RPMI7951 (cell line): Measurements from ENCODE around the gene TEX13D. TPM values are rescaled to one million over a fixed set of nuclear protein-coding genes. Genes with fewer than 3 reads are reported as not detected.

ENCODE experiments used
- DNase-seq: peaks from one replicate; pipeline ENCODE4 v3.0.0-alpha.2; 2012; ENCODE audit warnings: low read depth
- total RNA-seq: library from RNA; depleted of rRNA; stranded (reverse); fragments of >200 nt; shearing (Covaris generic); gene quantifications from 2 replicates; pipeline ENCODE4 v1.2.3, GENCODE V29; 2014; rRNA removed

Gene TEX13D
- total RNA-seq, 1 experiment from 2014 or later: not detected

DNA sequence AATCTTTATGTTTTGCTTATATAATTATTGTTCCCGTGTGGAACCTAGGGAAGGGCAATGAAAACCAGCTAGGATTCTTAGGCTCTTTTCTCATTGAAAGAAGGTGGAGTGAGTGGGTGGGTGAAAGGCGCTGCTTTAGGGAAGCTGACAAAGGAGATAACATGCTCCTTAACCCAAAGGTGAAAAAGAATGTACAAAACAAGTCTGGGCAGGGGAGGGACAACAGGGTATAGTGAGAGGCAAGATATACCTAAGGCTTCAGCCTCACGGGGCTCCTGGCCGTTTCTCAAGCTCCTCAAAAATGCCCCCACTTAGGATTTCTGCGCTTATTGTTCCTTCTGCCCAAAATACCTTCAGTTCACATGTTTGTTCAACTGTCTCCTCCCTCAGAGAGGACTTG is 15.7 kb downstream of the TEX13D start:
- no peak for DNase-seq

DNA sequence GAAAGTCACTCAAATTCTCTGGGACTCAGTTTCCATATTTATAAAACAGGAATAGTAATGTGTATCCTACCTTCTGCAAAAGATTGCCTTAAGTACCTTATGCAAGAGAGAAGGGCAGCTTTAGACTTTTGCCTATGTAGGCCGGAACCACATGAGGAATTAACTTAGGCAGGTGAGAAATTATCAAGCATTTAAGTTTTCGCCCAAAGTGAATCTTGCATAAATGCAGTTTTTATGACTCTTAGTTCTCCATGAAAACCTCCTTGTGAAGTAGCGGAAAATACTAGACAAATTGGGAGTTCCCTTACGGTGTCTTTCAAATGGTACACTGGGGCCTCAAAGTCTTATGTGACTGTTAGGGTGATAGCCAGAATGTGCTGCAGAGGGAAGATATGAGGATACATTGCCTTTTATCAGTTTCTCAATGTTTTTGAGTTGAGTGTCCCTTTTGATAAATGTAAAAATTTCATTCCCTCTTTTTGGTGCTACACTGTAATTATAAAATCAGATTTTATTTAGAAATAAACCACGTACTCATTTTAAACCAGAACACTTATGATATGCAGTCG is 16.5 kb downstream of the TEX13D start:
- DNase-seq: no peak

DNA sequence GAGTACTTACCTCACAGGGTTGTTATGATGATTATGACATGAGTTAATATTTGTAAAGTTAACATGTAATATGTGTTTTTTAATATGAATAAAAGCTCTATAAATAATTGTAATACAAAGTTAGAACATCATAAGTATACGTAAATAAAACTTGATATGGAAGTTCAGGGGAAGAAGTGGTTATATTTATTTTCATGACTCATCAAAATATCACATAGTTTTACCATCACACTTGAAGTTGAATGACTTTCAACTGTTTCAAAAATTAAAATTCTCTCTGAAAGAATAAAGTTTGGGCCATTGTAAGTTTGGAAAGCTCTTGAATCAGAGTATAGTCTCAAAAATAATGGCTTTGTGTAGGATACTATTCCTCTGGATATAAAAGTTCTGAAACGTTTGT is 22.2 kb downstream of the TEX13D start:
- DNase-seq: no peak

DNA sequence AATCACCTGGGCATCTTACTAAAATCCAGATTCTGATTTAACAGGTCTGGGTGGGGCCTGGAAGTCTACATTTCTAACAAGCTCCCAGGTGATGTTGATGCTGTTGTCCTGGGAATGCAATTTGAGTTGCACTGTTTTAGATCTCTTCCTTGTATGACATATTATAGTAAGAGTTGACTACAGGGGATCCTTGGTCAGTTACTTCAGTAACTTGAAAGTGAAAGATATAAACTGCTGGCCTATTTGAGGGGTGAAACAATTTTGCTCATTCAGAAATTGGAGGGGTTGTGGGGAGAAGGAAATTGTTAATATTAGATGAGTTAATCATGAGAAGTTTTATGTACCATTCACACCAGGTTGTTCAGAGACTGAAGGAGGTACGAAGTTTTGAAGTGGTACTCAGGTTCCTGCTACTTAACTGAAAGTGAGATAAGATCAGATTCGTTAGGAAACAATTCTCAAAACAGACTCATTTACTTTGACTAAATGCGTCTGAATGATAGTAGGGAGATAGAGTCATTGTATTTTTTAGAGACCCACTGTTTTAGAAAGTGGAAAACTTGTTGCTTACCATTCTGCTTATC is 26.4 kb downstream of the TEX13D start:
- no peak for DNase-seq

DNA sequence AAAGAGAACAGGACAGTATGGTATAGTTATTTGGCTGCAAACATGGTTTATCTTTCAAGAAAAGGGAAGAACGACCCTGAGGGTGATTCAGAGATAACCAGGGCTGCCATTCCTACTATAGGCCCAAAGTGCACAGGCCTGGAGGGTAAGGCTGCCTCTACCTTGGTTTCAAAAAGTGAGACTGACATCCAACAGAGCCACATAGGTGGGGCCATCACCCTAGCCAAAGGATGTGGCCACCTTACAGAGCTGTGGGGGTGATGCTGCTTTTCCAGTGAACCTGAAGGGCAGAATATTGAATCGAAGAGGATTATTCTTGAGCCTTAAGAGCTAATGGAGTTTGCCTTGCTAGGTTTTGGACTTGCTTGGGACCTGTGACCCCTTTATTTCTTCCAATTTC is 29.6 kb downstream of the TEX13D start:
- DNase-seq: no peak

DNA sequence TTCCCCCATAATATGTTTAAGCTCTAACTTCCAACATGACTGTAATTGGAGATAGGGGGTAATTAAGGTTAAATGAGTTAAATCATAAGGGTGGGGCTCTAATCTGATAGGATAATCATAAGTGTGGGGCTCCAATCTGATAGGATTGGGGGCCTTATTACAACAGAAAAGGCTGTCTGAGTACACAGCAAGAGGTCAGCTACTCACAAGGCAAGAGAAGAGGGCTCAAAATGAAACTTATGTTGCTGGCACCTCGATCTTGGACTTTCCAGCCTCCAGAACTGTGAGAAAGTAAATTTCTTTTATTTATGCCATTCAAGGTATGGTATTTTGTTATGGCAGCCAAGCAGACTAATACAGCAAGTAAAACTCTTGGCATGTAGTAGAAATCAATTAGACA is 30.3 kb downstream of the TEX13D start:
- no peak for DNase-seq

DNA sequence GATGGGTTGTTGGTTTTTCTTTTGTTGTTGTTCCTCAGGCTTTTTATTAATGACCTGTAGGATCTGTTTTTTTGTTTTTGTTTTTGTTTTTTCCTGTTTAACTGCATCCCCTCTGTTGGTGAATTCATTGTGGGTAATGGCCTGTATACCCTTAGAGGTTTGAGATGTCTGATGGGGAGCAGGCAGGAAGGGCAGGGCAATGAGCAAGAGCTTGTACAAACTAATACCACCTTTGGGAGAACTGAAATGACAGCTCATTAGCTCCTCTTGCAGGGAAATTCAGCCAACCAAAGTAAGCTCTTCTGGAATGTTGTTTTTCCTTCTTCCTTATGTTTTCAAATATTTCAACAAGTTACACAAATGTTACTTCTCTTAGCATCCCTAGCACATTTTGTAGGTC is 37.3 kb downstream of the TEX13D start:
- DNase-seq: no peak

DNA sequence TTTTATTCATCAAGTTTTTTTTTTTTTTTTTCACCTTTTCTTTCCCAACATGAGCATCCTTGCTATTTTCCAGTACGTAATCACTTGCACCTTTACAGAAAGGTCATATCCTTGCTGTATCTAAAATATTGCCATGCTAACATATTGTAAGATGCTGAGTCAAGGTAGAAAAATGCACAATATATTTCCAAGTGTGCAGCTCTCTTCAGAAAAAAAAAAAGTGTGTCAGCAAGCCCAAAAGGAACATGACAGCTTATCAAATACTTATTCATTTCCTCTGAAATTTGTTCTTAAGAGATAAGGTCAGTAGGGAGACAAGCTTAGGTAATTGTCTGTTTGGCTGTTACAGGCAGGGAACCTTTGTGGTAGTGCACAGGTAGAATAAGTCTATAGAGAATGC is 40.9 kb downstream of the TEX13D start:
- DNase-seq: no peak

DNA sequence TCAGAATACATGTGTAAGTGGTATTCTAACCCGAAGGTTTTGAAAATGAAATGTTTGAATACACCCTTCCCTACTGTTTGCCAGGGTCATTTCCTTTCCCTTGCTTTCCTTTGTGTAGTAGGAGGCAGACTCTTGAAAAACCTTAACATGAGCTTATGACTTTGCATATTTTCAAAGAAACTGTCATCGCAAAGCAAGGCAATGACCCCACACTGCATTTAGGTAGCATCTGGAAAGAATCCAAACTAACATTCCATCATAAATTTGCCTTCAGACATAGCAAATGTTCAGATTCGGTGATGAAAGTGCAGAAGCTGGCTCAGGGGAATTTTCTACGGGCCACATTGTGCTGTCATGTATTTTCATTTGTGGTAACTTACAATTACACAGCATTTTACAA is 46.2 kb downstream of the TEX13D start:
- no peak for DNase-seq

DNA sequence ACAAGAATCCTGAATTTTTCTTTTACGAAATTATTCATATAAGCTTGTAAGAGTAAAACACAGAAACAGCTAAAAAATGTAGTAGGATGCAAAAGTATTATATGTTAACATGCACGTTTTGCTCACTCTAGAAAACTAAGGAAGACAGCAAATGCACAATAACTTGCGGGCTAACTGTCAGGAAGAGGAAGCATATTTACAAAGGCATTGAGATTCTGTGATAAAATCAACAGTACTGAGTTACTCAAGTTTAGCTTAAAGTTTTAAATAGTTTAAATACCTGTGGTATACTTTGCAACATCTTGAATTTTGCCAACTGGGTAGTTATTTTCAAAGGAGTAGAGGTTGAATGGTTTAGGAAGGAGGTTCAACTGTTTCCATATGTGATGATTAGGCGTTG is 50.9 kb downstream of the TEX13D start:
- DNase-seq: no peak

DNA sequence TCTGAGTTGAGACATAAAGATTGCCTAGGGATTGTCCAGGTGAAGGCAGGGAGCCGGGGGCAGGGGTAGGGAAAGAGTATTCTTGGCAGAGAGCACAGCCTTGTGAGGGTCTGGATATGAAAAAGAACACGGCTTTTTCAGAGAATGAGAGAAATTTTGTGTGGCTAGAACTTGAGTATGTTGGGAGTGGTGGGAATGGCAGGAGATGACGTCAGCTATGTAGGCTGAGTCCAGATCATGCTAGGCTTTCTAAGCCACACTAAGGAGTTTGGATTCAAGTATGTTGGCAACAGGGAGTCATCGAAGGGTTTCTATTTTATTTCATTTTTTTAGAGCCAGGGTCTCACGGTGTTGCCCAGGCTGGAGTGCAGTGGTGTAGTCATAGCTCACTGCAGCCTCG is 53.9 kb downstream of the TEX13D start:
- DNase-seq: no peak

Other genes starting within 250 kb of the TEX13D start
- gene SH2D1A, start 13.9 kb downstream of the TEX13D start, total RNA-seq: not detected in 2 replicates